Globus pallidus (tissue), 1 donor: Measurements from ENCODE around the gene FUBP3.

Experiments used
- DNase-seq: peaks from one replicate; pipeline ENCODE4 v3.0.0-alpha.2; 2015; ENCODE audit warnings: low spot score

The FUBP3 gene

DNA sequence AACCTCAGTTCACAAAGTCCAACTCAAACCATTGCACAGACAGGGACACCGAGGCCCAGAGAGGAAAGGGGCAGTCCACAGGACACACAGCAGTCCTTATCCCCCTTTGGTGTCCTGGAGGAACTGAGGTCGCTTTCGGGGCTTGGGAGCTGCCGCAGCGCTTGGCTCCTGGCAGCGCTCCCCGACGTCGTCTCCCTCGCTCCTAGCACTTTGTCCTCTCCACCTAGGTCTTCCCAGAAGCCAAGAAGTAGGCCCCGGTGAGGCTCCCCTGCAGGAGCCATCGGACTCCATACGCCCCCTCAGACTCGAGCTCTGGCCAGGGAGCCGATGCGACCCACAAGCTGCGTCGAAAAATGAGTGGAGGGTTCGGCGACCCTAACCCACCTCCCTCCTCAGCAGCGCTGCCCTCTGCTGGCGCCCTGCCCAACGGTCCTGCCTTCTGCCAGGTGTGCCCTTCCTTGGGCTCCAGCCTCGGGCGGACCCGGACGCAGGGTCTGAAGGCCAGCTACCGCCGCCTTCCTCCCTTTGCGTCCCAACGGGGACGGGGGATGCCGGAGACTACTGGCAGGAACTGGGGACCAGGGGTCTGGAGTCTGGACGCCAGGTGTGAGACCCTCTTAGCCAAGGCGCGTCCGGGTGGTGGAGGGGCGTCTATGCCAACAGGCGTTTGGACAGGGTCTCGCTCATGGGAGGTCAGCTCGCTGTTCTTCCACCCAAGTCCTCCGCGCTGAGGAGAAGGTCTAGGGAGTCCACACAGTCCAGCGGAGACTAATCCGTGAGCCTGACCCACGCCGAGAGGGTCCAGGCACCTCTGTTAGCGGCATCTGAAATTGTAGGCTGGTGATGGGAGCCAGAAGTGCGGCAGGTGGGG, 83.0 kb downstream of the FUBP3 start:
- DNase-seq = no peak

GRCh38 chr9:130662970-130663257, 83.5 kb downstream of the FUBP3 start:
- DNase-seq = no peak

DNA sequence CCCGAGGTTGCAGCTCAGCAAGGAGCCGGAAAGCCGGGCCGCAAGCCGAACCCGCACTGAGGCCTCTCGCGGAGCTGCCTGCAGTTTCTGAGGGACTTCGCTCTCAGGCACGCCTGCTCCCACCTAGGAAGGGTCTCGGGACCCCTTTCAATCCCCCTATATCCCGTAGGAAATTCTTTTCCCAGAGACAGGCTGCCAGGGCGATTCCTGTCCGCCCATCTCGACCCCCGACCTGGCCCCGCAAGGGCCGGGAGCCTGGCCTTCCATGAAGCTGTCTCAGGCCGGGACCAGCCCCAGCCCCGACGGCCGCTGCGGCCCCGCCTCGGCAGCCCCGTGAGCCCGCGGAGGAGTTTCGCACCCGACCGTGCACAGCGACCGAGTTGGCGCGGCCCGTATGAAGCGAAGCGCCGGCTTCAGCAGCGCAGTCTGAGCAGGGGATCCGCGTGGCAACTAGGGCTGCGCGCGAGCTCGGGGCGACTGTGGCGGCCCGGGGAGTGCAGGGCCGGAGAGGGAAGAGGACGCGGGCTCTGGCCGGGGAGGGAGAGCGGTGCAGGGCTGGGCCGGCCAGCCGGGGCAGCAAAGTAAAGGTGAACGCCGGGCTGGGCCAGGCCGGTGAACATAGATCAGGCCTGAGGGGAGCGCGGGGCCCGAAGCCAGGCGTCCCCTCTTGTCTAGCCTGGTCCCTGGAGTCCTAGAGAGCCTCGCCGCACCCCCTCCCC, 84.0 kb downstream of the FUBP3 start:
- no peak for DNase-seq

DNA sequence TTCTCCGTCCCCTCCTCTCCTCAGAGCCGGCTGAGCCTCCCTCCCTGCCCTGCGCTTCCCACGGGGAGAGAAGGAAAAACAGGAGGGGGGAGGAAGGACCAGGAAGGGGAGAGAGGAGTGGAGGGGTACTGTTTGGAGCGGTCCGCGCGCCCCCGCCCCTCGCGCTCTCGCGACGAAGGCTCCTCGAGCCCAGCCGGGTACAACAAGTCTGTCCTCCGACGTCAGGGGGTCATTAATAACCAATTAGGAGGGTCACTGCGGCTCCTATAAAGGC, 84.5 kb downstream of the FUBP3 start:
- DNase-seq = no peak

GRCh38 chr9:130664251-130665028, 85.1 kb downstream of the FUBP3 start, which contains the start of gene PRDM12:
TSS of gene PRDM12 (plus strand) at chr9:130664594. CDS start at chr9:130664654, 60 bp downstream.
- no peak for DNase-seq

- DNase-seq = no peak
Measured at GRCh38 chr9:130665029-130665430, 85.7 kb downstream of the FUBP3 start.

DNA sequence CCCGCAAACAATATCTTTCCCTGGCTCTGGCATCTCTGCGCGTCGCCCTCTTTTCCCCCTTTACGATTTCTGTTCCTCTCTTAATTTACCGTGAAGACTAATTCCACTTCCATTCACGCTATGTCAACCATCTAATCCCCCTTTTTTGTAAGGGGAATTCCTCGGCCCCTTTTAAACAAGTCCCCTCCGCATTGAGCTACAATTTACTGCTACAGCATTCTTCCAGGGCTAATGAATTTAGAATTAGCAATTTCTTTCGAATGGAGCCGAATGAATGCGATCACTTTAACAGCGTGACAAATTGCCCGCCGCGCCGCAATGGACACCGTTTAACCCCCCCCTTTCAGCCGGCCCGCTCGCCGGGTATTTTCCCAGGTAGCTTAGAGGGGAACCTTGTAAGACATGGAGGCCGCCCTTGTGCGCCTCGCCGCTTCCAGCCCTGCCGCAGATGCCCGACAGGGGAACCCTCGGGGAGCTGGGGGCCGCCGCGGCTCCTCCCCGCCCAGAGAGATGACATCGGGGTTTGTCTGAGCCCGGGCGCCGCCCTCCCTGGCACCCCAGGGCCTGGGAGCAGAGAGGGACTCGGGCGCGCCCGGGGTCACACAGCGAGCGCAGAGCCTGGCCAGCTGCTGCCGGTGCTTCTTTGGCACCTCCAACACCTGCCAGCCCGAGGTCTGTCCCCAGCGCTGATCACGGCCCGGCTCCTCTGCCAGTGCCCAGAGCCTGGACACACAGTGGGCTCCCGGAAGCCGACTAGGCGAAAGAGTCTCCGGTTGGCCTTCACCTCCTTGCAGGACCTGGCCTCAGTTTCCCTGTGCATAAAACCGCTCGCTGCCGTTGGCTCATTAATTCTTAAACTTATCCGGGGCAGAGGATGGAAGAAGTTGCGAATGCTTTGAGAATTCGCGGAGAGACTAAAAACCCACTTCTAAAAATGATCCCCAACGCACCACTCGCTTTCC, 86.3 kb downstream of the FUBP3 start:
- DNase-seq = no peak

- DNase-seq = no peak
Measured at GRCh38 chr9:130666393-130667119, 87.2 kb downstream of the FUBP3 start.

DNA sequence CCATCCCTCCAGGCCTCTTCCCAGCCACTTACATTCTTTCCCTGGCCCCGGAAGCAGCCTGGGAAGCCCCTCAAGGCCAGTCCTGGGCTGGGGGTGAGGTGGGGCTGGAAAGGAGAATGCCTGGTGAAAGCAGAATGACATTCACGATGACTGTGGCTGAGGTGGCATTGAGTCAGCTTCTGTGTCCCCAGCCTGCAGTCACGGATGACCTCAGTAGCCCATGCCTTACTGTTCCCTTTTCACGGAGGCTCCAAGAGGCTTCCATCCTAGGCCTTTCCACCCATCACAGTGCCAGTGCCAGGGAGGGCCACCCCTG, 87.7 kb downstream of the FUBP3 start:
- no peak for DNase-seq

GRCh38 chr9:130668196-130668595, 88.8 kb downstream of the FUBP3 start:
- no peak for DNase-seq

- DNase-seq = no peak
Measured at GRCh38 chr9:130668659-130669058, 89.3 kb downstream of the FUBP3 start.

DNA sequence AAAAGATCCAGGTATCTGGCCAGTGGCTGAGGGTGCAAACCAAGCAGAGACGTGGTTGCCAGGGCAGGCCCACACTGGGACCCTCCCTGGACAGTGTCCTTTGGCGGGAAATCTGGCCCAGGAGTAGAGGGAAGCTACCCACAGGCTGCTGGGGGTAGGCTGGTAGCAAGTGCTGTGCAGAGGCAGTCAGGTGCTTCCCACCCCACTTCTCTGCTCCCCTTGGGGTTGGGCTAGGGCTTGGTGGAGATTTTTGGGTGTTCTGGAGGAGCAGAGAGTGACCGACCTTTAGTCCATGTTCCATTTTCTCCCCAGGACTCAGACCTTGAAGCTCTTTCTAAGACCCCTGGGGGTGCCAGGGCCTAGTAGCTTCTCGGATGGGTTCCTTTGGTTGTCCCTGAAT, 90.6 kb downstream of the FUBP3 start:
- no peak for DNase-seq

DNA sequence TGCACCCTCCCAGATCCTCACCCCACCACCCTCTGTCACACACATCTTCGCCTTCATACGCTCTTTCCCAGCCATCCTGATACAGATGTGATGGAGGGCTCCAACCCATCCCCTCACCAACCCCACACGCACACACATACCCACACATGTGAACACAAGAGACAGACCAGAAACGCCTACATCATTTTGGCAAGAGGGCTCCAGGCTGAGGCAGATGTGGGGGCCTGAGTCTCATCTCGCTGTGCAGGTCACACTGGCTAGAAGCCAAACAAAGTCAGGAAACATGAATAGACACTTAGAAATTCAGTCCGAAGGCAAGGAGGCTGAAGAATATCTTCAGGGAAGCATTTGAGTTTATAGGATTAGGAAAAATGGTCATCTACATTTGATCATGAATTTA, 91.3 kb downstream of the FUBP3 start:
- DNase-seq = no peak

DNA sequence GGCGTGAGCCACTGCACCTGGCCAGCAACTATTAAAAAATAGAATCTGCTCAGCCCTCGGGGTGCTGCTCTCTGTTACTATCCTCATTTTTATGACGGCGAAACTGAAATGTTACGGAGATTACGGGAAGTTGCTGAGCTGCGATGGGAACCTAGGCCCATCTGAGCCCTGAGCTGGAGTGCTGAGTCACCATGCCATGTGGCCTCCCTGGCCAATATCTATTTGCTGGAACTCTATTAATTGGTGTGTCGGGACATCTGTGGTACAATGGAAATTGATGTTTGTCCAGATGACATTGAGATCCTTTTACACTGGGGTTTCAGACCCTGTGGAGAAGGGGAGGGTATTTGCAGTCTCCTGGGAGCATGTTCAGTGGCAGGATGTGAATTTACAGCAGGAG, 93.1 kb downstream of the FUBP3 start:
- DNase-seq = no peak

GRCh38 chr9:130672933-130673615, 93.7 kb downstream of the FUBP3 start:
- no peak for DNase-seq

DNA sequence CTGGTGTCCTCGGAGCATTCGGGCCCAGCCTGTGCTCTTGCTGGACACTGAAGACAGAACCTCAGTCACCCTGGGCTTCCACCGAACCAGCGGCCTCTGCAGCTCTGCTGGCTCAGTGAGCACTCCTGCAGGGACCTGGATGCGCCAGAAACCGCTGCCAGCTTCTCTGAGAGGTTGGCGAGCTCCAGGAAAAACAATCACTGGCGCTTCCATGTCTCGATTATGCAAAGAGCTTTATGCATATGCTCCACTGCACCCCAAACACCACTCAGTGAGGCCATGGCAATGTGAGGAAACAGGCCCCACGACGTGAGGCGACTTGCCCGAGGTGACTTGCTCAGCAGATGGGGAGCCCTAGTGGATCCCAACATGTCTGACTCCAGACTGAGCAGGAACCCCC, 96.0 kb downstream of the FUBP3 start:
- no peak for DNase-seq

DNA sequence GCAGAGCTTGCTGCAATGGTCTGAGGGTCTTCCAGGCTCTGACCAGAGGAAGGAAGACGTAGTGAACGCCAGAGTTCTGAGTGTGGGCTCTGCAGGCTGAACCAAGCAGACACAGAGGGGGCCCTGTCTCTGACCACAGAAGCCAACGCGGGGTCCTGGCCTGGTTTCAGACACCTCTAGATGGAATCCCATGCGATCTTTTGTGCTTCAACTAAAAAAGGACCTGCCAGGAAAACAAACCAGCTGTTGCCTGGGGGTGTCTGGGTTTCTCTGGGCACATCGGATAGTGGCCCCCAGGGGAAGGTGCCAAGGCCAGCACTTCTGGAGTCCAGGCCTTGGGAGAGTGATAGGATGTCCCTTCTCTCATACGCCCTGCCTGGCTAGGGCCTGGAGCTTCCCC, 97.9 kb downstream of the FUBP3 start:
- DNase-seq = no peak

DNA sequence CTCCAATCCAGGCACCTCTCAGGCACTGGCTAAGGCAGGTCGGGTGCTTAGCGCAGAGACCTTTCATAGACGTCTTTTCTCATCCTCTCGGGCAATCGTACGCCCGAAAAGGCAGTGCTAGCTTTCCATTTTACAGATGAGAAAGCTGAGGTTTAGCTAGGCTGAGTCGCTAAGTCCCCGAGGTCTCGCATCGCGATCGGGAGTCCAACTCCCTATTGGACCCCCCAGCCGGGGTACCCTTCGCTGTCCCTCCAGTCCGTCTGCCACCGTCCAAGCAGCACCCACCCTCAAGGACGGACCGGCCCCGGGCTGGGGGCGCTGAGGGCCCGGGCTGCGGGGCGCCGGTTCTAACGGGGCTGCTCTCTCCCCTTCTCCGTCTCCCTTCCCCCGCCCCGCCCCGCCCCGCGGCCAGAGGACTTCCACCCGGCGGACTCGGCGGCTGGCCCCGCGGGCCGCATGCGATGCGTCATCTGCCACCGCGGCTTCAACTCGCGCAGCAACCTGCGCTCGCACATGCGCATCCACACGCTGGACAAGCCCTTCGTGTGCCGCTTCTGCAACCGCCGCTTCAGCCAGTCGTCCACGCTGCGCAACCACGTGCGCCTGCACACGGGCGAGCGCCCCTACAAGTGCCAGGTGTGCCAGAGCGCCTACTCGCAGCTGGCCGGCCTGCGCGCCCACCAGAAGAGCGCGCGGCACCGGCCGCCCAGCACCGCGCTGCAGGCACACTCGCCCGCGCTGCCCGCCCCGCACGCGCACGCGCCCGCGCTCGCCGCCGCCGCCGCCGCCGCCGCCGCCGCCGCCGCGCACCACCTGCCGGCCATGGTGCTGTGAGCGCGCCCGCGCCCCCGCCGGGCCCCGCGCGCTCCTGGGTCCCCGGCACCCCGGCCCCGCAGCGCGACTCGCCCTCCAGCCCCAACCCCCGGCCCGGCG, 101.7 kb downstream of the FUBP3 start:
- no peak for DNase-seq

DNA sequence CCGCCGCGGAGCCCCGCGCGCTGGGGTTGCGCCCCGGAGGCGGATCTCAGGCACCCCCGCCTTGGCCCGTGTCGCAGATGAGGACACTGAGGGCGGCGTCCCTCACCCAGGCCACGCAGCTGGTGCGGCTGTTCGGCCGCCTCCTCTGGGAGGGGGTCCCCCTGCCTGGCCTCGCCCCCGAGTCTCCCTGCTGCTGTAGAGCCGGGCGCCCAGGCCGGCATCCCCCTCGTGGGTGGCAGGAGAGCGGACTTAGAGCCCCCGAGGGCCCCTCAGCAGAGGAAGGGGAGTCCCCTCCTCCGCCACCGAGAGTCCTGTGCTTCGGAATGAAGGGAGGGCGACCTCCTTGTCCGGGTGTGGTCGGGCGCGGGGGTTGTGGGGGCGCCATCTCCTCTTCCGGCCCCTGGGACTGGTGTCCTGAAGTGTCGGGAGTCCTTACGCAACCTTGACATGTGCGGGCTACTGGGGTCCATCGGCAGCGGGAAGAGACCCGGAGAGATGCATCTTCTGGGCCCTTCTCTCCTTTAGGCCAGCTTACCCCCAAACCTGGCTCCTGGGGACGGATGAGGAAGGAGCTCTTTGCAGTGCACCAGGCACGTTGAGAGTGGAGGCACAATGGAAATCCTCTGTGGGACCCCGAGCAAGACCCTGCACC, 102.5 kb downstream of the FUBP3 start:
- no peak for DNase-seq
